Neural crest cell (in vitro differentiated cells): Measurements from ENCODE around the gene WWTR1. TPM values are rescaled to one million over a fixed set of nuclear protein-coding genes. Genes with fewer than 3 reads are reported as not detected.

ENCODE experiments used
- DNase-seq: peaks from one replicate; pipeline ENCODE4 v3.0.0; 2021; ENCODE audit warnings: low read depth, mixed read lengths, low spot score
- H3K27ac Mint-ChIP-seq: one replicate; pipeline ENCODE4 v1.8.0; 2021; ENCODE audit warnings: mild to moderate bottlenecking, mixed read lengths; ENCODE audit not compliant: unreplicated experiment
- H3K27me3 Mint-ChIP-seq: 2 replicates; pipeline ENCODE4 v1.8.0; 2021; ENCODE audit warnings: low read depth, mild to moderate bottlenecking, mixed read lengths
- H3K36me3 Mint-ChIP-seq: 2 replicates; pipeline ENCODE4 v1.8.0; 2021; ENCODE audit warnings: low read depth, mild to moderate bottlenecking, mixed read lengths
- H3K4me1 Mint-ChIP-seq: 2 replicates; pipeline ENCODE4 v1.8.0; 2021; ENCODE audit warnings: mixed read lengths
- H3K4me3 Mint-ChIP-seq: one replicate; pipeline ENCODE4 v1.8.0; 2021; ENCODE audit warnings: mild to moderate bottlenecking, mixed read lengths
- H3K9me3 Mint-ChIP-seq: 2 replicates; pipeline ENCODE4 v1.8.0; 2021; ENCODE audit warnings: mixed read lengths
- CTCF ChIP-seq: fragments of 200-600 bp; sonication (generic); conservative IDR thresholded peaks from 2 replicates; pipeline ENCODE4 v1.5.0; 2021; ENCODE audit warnings: antibody characterized with exemption, mild to moderate bottlenecking
- total RNA-seq: library from RNA; stranded (reverse); gene quantifications from 2 replicates; pipeline ENCODE4 v1.2.1, GENCODE V29; 2021

WWTR1 gene
- total RNA-seq, 1 donor from 2014 or later: 35.6 TPM

GRCh38 chr3:149646181-149646766, 11.6 kb downstream of the WWTR1 start:
- DNase-seq: no peak
- H3K27ac Mint-ChIP-seq: no peak overlapping the region
- no peak overlapping the region for H3K4me3 Mint-ChIP-seq
- peaks cover 17% of the 10 kb centered on the region for H3K36me3 Mint-ChIP-seq
- no peaks in the 10 kb centered on the region for H3K27me3 Mint-ChIP-seq
- H3K4me1 Mint-ChIP-seq: peaks cover 26% of the 10 kb centered on the region
- no peaks in the 10 kb centered on the region for H3K9me3 Mint-ChIP-seq
- no peak for TF ChIP-seq CTCF

- no peak for DNase-seq
- peak overlapping the region; percentile 1 for H3K27ac Mint-ChIP-seq
- TF ChIP-seq CTCF: no peak
- no peak overlapping the region for H3K4me3 Mint-ChIP-seq
- no peaks in the 10 kb centered on the region for H3K9me3 Mint-ChIP-seq
- no peaks in the 10 kb centered on the region for H3K27me3 Mint-ChIP-seq
- peaks cover 11% of the 10 kb centered on the region for H3K36me3 Mint-ChIP-seq
- H3K4me1 Mint-ChIP-seq: peaks cover 37% of the 10 kb centered on the region
These were observed 13.9 kb downstream of the WWTR1 start for GRCh38 chr3:149643963-149644362.

GRCh38 chr3:149643482-149643798, 14.4 kb downstream of the WWTR1 start:
- no peak for TF ChIP-seq CTCF
- Mint-ChIP-seq H3K27ac (peak overlapping the region; percentile 1), H3K4me3 (no peak overlapping the region), H3K36me3 (peaks cover 11% of the 10 kb centered on the region), H3K4me1 (peaks cover 41% of the 10 kb centered on the region), H3K27me3 (no peaks in the 10 kb centered on the region), H3K9me3 (no peaks in the 10 kb centered on the region)
- DNase-seq: no peak

- no peaks in the 10 kb centered on the region for H3K9me3 Mint-ChIP-seq
- DNase-seq: no peak
- TF ChIP-seq CTCF: no peak
- no peaks in the 10 kb centered on the region for H3K27me3 Mint-ChIP-seq
- H3K27ac Mint-ChIP-seq: peak overlapping the region; percentile 12
- no peak overlapping the region for H3K4me3 Mint-ChIP-seq
- peaks cover 4% of the 10 kb centered on the region for H3K36me3 Mint-ChIP-seq
- H3K4me1 Mint-ChIP-seq: peaks cover 49% of the 10 kb centered on the region
These were observed 16.7 kb downstream of the WWTR1 start for GRCh38 chr3:149640976-149641728.

GRCh38 chr3:149639093-149639486, 18.7 kb downstream of the WWTR1 start:
- H3K4me3 Mint-ChIP-seq: no peak overlapping the region
- no peaks in the 10 kb centered on the region for H3K9me3 Mint-ChIP-seq

More at GRCh38 chr3:149639093-149639486, 18.7 kb downstream of the WWTR1 start:
- no peak for TF ChIP-seq CTCF
- Mint-ChIP-seq H3K36me3 (peaks cover 4% of the 10 kb centered on the region), H3K4me1 (peaks cover 60% of the 10 kb centered on the region), H3K27ac (no peak overlapping the region), H3K27me3 (no peaks in the 10 kb centered on the region)
- no peak for DNase-seq
